Left ventricle myocardium inferior (tissue), 1 donor: ENCODE measurements around the gene SNX4. TPM values are rescaled to one million over a fixed set of nuclear protein-coding genes. Genes with fewer than 3 reads are reported as not detected.

Experiments used
- DNase-seq: peaks from one replicate; pipeline ENCODE4 v3.0.0-alpha.2; 2020
- H3K27ac ChIP-seq: fragments of 200-600 bp; replicated peaks from 2 replicates; pipeline ENCODE4 v1.8.0; 2021
- H3K27me3 ChIP-seq: fragments of 200-600 bp; 2 replicates; pipeline ENCODE4 v1.8.0; 2021; ENCODE audit warnings: low read depth
- H3K36me3 ChIP-seq: fragments of 200-600 bp; 2 replicates; pipeline ENCODE4 v1.8.0; 2021
- H3K4me1 ChIP-seq: fragments of 200-600 bp; 2 replicates; pipeline ENCODE4 v1.8.0; 2021
- H3K4me3 ChIP-seq: fragments of 200-600 bp; 2 replicates; pipeline ENCODE4 v1.8.0; 2021; ENCODE audit warnings: mild to moderate bottlenecking, moderate library complexity
- H3K9me3 ChIP-seq: fragments of 200-600 bp; replicated peaks from 2 replicates; pipeline ENCODE4 v1.8.0; 2021
- CTCF ChIP-seq: fragments of 200-600 bp; IDR thresholded peaks from 2 replicates; pipeline ENCODE4 v1.8.0; 2021; ENCODE audit warnings: antibody characterized with exemption, mild to moderate bottlenecking, borderline replicate concordance
- intact Hi-C: fragments of 100-400 bp; cut with micrococcal nuclease; formaldehyde crosslinking; loops from one replicate; pipeline ENCODE4 v1.11.0; 2022
- total RNA-seq: library from RNA; stranded (reverse); fragmentation: NEBNext Ultra II Directional; extraction: Animal tissue kit (Norgen Biotek cat#: 25700); gene quantifications from one replicate; pipeline ENCODE4 v1.2.1, GENCODE V29; 2021
- donor health status: DM: no; HTN: yes; CAD: no; lungs with severe emphysema.

Gene SNX4
- total RNA-seq, 1 donor from 2014 or later, result 16.6 TPM

GRCh38 chr3:125479091-125479490 lies 40.9 kb downstream of the SNX4 start:
- DNase-seq, result no peak
- no peak for TF ChIP-seq CTCF
- Histone ChIP-seq H3K4me1 (no peaks in the 10 kb centered on the region), H3K27ac (no peak overlapping the region), H3K9me3 (no peaks in the 10 kb centered on the region), H3K4me3 (no peak overlapping the region), H3K36me3 (peaks cover 50% of the 10 kb centered on the region), H3K27me3 (no peaks in the 10 kb centered on the region)
- intact Hi-C loops, result no loop called here

- Histone ChIP-seq H3K27ac (no peak overlapping the region), H3K36me3 (peaks cover 58% of the 10 kb centered on the region), H3K9me3 (no peaks in the 10 kb centered on the region), H3K4me1 (no peaks in the 10 kb centered on the region), H3K27me3 (no peaks in the 10 kb centered on the region), H3K4me3 (no peak overlapping the region)
- intact Hi-C loops, result no loop called here
- no peak for DNase-seq
- TF ChIP-seq CTCF, result no peak
These were observed 41.7 kb downstream of the SNX4 start for GRCh38 chr3:125478326-125478725.

- intact Hi-C loops, result no loop called here
- H3K36me3 ChIP-seq, result peaks cover 62% of the 10 kb centered on the region
- H3K4me3 ChIP-seq, result no peak overlapping the region
- H3K27ac ChIP-seq, result no peak overlapping the region
- H3K9me3 ChIP-seq, result no peaks in the 10 kb centered on the region
- H3K4me1 ChIP-seq, result no peaks in the 10 kb centered on the region
- DNase-seq, result no peak
- H3K27me3 ChIP-seq, result no peaks in the 10 kb centered on the region
- no peak for TF ChIP-seq CTCF
These were observed 42.3 kb downstream of the SNX4 start for GRCh38 chr3:125477701-125478100.

GRCh38 chr3:125470671-125471070 lies 49.3 kb downstream of the SNX4 start:
- peaks cover 83% of the 10 kb centered on the region for H3K36me3 ChIP-seq
- intact Hi-C loops, result no loop called here
- DNase-seq, result no peak
- no peak overlapping the region for H3K27ac ChIP-seq
- no peak overlapping the region for H3K4me3 ChIP-seq
- no peaks in the 10 kb centered on the region for H3K4me1 ChIP-seq
- H3K9me3 ChIP-seq, result no peaks in the 10 kb centered on the region
- TF ChIP-seq CTCF, result no peak
- no peaks in the 10 kb centered on the region for H3K27me3 ChIP-seq

GRCh38 chr3:125462722-125463299 lies 57.2 kb downstream of the SNX4 start:
- Histone ChIP-seq H3K36me3 (peaks cover 74% of the 10 kb centered on the region), H3K4me3 (no peak overlapping the region), H3K27ac (no peak overlapping the region), H3K9me3 (no peaks in the 10 kb centered on the region), H3K4me1 (peaks cover 24% of the 10 kb centered on the region), H3K27me3 (no peaks in the 10 kb centered on the region)
- intact Hi-C loops, result no loop called here
- DNase-seq, result no peak
- no peak for TF ChIP-seq CTCF
